COLO668 (cell line): ENCODE data around the gene KIF1C.

Experiments used
- DNase-seq: peaks from one replicate; lab custom pipeline; 2025; ENCODE audit not compliant: unreplicated experiment; lab: John Stamatoyannopoulos, UW

The KIF1C gene

GRCh38 chr17:4997302-4998026, at the start of gene KIF1C, which contains the start of gene INCA1:
KIF1C (plus strand) TSS chr17:4997950; CDS start chr17:5000247, 2,297 bp downstream.
INCA1 (minus strand) TSS chr17:4997522; CDS start chr17:4994437, 3,085 bp downstream.
- DNase-seq, result peak; percentile 91

GRCh38 chr17:4948166-4948930, 49.4 kb upstream of the KIF1C start, which contains the start of gene PFN1:
PFN1 (minus strand) TSS chr17:4948530; CDS start chr17:4948394, 136 bp downstream.
- peak; percentile 84 for DNase-seq

- DNase-seq, result peak; percentile 91
Measured at GRCh38 chr17:4948931-4949320, 48.8 kb upstream of the KIF1C start.

GRCh38 chr17:4949321-4950074, 48.3 kb upstream of the KIF1C start:
- DNase-seq, result peak; percentile 87

- peak; percentile 54 for DNase-seq
Measured at GRCh38 chr17:4950075-4950745, 47.5 kb upstream of the KIF1C start.

- DNase-seq, result peak; percentile 75
Measured at GRCh38 chr17:4950746-4951204, 47.0 kb upstream of the KIF1C start, which contains the start of gene ENO3. ENO3 (plus strand) TSS chr17:4951119; CDS start chr17:4951830, 711 bp downstream.

- peak; percentile 1 for DNase-seq
Measured at GRCh38 chr17:4951486-4951885, 46.3 kb upstream of the KIF1C start.

GRCh38 chr17:4953451-4953961, 44.2 kb upstream of the KIF1C start:
- DNase-seq, result no peak

GRCh38 chr17:4955091-4955490, 42.7 kb upstream of the KIF1C start:
- no peak for DNase-seq

- DNase-seq, result peak; percentile 18
Measured at GRCh38 chr17:4956493-4957061, 41.2 kb upstream of the KIF1C start.

- DNase-seq, result no peak
Measured at GRCh38 chr17:4958102-4958501, 39.6 kb upstream of the KIF1C start.

GRCh38 chr17:4959261-4959965, 38.3 kb upstream of the KIF1C start:
- no peak for DNase-seq

- no peak for DNase-seq
Measured at GRCh38 chr17:4960279-4960922, 37.3 kb upstream of the KIF1C start.

GRCh38 chr17:4965311-4965986, 32.3 kb upstream of the KIF1C start:
- DNase-seq, result no peak

GRCh38 chr17:4966844-4967538, 30.8 kb upstream of the KIF1C start:
- DNase-seq, result peak; percentile 91

- peak; percentile 90 for DNase-seq
Measured at GRCh38 chr17:4967539-4968485, 29.9 kb upstream of the KIF1C start, which contains the start of gene SPAG7. SPAG7 (minus strand) TSS chr17:4967817; CDS start chr17:4967804, 13 bp downstream.
